NCI-H2107 treated with DMSO at 0.1 percent for 48 hours (cell line): ENCODE results near the gene GLB1L2.

Experiments
- DNase-seq: peaks from one replicate; lab custom pipeline; 2025; ENCODE audit not compliant: unreplicated experiment; lab: John Stamatoyannopoulos, UW

Gene GLB1L2

DNA sequence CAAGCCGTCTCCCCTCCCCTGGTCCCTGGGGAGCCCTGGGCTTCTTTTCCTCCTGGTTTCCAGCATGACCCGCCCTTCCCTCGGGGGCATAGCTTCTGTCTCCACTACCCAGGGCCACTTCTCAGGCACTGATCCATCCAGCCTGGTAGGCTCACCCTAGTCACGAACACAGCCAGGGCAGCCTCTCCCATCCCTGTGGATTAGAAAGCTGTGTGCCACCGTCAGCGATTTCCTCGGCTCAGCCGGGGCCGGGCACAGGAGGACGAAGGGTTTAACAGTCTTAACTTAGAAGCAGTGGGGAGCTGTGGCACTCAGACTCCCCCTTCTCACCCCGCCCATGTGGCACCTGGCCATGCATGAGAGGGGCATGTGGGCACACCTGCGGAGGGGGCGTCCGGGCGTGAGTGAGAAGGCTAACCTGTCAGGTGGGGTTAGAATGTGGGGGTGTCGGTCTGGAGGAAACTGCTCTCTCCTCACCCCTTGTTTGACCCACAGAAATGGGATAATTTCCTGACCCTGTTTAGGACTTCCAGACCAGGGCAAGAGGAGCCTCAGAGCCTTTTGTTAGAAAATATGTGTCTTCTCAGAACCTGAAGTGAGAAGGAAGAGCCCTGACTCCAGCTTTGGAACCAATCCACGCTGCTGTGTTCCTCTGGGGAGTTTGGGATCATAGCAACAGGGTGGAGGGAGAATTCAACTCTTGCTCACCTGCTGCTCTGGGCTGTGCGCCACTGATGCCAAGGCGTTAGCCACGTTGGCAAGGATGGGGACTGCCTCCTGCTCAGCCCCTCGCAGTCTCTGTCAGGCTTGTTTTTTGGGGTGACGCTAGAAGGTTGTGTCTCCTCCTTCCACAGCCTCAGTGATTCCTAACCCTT lies 14.6 kb downstream of the GLB1L2 start:
- peak; percentile 9 for DNase-seq

- DNase-seq: no peak
Observed at GRCh38 chr11:134346976-134347350, 15.2 kb downstream of the GLB1L2 start.

- no peak for DNase-seq
Observed at GRCh38 chr11:134347441-134347840, 15.7 kb downstream of the GLB1L2 start.

- DNase-seq: no peak
Observed at GRCh38 chr11:134349109-134349801, 17.5 kb downstream of the GLB1L2 start.

GRCh38 chr11:134349802-134350355 lies 18.1 kb downstream of the GLB1L2 start:
- no peak for DNase-seq

GRCh38 chr11:134350381-134350780 lies 18.6 kb downstream of the GLB1L2 start:
- DNase-seq: no peak

GRCh38 chr11:134352111-134352510 lies 20.3 kb downstream of the GLB1L2 start:
- no peak for DNase-seq

DNA sequence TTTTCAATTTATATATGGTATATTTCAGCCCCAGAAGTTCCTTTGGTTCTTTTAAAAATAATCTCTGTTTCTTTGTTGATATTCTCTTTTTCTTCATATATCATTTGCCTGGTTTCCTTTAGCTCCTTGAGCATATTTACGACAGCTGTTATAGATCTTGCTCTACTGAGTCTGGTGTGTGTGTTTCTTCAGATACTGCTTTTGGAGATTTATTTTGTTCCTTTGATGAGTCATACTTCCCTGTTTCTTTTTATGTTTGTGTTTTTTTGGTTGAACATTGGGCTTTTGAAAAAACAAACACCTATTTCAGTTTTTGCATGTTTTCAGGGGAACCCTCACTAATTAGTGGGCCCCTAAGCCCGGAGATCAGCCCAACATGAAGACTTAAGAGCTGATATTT lies 23.3 kb downstream of the GLB1L2 start:
- DNase-seq: no peak

- DNase-seq: no peak
Observed at GRCh38 chr11:134355656-134356055, 23.9 kb downstream of the GLB1L2 start.

GRCh38 chr11:134356656-134357544 lies 25.1 kb downstream of the GLB1L2 start:
- no peak for DNase-seq

- no peak for DNase-seq
Observed at GRCh38 chr11:134357545-134357839, 25.7 kb downstream of the GLB1L2 start.

DNA sequence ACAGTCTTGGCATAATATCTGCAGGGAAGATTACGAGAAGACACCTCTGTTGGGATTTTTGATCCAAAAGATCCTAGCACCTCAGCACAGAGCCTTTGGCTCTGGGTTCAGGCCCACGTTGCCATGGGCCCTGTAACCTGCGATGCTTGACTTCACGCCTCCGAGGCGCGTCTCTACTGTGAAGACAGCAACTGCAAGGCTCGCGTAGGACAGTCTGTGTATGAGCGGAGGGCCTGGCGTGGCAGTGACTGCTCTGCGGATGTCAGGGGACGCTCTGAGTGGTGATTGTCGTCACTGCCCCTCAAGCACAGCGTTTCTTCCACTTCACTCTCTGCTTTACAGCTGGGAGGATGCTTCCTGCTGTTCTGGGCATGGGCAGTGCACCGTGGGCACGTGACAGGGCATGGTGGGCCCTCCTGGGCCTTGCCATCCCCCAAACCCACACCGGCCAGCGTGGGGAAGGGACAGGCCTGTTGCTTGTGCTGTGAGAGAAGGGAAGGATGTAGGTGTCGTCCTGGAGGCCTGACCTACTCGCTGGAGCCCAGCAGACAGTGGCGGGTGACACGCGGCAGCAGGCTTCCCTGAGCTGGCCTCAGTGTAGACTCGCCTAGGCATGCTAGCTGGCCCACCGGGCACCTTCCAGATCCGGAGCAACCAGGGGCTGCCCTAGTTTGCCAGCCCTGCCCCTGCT lies 26.5 kb downstream of the GLB1L2 start:
- DNase-seq: no peak

DNA sequence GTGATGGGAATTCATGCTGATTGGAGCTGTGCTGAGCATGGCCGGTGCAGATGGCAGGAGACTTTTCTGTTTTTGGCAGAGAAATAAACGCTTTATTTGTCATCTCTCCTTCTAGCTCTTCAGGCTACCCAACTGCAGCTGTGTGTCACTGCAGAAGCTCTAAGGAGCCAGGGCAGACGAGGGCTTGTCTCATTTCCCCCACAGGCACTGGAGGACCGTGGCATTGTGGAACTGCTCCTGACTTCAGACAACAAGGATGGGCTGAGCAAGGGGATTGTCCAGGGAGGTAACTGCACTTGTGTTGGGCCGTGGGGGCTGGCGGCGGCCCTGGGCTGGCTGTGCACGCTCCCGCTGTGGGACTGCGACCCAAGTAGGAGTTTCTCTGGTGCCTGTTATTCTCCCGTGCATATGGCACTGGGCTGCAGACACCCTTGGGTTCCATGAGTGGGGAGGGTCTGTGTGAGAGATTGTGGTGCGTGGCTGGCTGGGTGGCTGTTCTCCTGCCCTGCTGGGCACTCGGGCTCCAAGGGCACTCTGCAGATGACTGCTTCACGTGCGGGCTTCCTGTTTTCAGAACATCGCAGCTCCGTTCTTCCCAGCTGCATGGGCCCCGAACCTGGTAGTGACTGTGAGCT lies 27.2 kb downstream of the GLB1L2 start:
- DNase-seq: no peak

DNA sequence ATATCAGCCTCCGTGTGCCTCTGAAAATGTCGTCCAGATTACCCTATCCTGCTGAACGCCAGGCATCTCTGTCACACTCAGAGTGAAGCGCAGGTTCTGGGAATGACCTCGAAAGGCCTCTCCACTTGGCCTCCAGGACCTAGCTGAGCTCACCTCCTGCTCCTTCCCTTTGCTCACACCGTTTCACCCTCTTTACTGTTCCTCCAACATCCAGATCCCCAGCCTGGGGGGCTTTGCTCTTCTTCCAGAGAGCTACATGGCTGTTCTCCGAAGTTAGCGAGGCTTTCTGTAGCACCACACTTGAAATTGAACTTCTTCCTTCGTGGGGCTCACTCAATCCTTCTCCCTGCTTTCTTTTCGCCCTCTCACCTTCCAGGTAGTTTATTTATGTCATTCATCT lies 27.9 kb downstream of the GLB1L2 start:
- DNase-seq: no peak

DNA sequence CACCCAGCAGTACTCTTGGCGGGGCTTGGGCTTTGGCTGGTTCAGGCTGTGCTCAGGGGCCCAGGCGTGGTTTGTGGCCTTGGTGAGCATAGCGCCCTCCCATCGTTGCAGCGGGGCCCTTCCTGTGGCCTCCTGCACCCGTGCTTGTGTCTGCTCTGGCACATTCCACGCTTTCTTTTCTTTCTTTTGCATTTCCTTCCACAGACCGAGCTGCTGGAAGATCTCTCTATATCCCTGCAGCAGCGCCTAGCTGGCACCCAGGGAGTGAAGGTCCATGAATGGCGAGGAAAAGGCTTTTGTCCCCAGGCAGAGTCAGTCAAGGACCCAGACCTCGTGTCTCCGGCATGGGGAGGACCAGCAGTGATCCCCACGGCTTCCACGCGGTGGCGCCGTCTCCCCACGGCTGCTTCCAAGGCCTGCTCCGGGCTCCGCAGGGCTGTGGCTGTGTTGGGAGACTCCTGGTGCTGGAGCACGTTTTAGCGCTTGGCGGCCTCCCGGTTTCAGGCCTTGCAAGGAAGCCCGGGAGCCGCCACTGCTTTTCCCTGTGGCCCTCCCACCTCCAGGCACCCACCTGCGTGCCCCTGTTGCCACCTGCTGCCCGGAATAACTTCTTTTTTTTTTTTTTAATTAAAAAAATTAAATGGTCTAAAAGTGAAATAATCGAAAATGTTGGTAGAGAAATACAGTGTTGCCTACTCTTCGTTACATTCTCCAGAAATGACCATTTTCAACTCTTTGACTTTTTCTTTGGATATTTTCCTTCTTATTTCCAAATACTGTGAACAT lies 28.5 kb downstream of the GLB1L2 start:
- peak; percentile 89 for DNase-seq

DNA sequence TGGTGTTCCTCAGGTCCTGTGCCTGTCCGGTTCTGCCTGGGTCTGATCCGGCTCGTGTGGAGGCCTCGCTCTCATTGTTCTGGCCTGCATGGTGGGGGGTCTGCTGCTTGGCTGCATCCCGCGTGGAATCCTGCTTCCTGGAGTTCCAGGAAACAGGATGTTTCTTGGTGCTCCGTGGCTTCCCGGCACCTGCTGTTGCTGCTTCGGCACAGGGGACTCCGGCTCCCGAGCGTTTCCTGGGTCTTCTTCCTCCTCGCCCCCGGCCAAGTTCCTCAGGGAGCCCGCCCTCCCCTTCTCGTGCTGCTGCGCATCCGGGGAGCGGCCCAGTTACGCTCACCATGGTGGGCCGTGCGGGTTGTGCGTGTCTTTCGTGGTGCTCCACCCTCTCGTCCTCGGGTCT lies 29.9 kb downstream of the GLB1L2 start:
- DNase-seq: no peak

DNA sequence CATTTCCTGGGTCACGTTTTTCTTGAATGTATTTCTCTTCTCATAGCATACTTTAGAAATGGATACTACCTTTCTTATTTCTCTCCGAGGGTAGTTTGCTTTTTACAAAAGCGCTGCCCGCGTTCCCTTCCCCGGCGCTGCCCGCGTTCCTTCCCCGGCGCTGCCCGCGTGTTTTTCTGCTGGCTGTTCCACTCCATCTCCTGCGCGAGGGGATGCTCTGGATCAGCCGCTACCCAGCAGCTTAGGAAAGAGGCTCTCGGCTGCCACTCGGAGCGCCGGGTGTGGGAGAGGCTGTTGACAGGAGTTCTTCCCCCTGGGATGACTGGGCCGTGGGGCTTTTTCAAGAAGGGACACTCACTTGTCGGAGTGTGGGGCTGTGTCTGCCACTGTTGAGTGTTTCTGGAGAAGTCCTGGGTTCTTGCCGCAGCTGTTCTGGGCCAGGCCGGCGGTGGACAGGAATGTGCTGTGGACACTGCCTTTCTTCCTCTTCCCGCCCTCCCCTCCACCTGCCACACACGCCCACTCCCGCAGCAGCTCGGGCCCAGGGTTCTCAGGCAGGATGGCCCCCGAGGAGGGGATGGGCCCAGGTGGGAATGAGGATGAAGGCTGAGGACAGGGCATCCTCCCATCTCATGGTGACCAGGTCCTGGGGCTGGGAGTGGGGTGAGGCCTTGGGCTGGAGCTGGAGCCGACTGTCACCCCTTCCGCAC lies 30.6 kb downstream of the GLB1L2 start:
- no peak for DNase-seq

DNA sequence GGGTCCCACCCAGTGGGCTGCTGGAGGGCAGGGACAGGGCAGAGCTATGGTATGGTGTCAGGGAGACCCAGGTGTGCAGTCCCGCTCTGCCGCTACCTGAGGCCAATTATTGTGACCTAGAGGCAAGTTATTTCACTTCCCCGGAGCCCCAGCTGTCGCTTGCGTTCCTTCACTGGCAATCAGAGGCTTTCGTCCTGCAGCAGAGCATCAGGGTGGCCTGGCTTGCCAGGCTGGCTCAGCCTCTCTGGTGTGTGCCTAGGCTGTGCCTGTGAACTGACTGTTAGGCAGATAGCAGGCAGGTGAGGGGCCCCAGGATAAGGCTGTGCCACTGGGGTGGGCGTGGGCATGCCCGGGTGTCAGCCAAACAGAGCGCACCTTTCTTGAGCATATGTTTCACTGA lies 31.4 kb downstream of the GLB1L2 start:
- DNase-seq: no peak

GRCh38 chr11:134363592-134363991 lies 31.8 kb downstream of the GLB1L2 start:
- no peak for DNase-seq
